NCI-H2171 (cell line): Measurements from ENCODE around the gene AMER3.

Experiments used
- DNase-seq: peaks from one replicate; lab custom pipeline; 2025; lab: John Stamatoyannopoulos, UW

Gene AMER3

GRCh38 chr2:130778781-130779180 is 23.4 kb downstream of the AMER3 start:
- DNase-seq: no peak

- no peak for DNase-seq
Observed at GRCh38 chr2:130785466-130786055, 30.2 kb downstream of the AMER3 start.

- no peak for DNase-seq
Observed at GRCh38 chr2:130786076-130786475, 30.7 kb downstream of the AMER3 start.

- no peak for DNase-seq
Observed at GRCh38 chr2:130787841-130788240, 32.5 kb downstream of the AMER3 start.

GRCh38 chr2:130790312-130790711 is 35.0 kb downstream of the AMER3 start:
- DNase-seq: no peak

GRCh38 chr2:130790804-130791616 is 35.7 kb downstream of the AMER3 start:
- DNase-seq: no peak

GRCh38 chr2:130791617-130791939 is 36.2 kb downstream of the AMER3 start:
- DNase-seq: no peak

GRCh38 chr2:130795431-130795830 is 40.1 kb downstream of the AMER3 start:
- DNase-seq: no peak

GRCh38 chr2:130796290-130796689 is 41.0 kb downstream of the AMER3 start:
- DNase-seq: no peak

GRCh38 chr2:130797493-130798435 is 42.4 kb downstream of the AMER3 start:
- peak; percentile 88 for DNase-seq

GRCh38 chr2:130798472-130799218 is 43.3 kb downstream of the AMER3 start:
- peak; percentile 53 for DNase-seq

GRCh38 chr2:130799295-130799694 is 44.0 kb downstream of the AMER3 start:
- DNase-seq: no peak

- DNase-seq: no peak
Observed at GRCh38 chr2:130805613-130806012, 50.3 kb downstream of the AMER3 start.

- DNase-seq: peak; percentile 10
Observed at GRCh38 chr2:130806370-130806769, 51.0 kb downstream of the AMER3 start.

- peak; percentile 36 for DNase-seq
Observed at GRCh38 chr2:130807659-130808385, 52.5 kb downstream of the AMER3 start.

GRCh38 chr2:130808482-130809268 is 53.3 kb downstream of the AMER3 start:
- DNase-seq: peak; percentile 4

GRCh38 chr2:130810490-130810889 is 55.1 kb downstream of the AMER3 start:
- no peak for DNase-seq

GRCh38 chr2:130813722-130814121 is 58.4 kb downstream of the AMER3 start:
- DNase-seq: no peak

- no peak for DNase-seq
Observed at GRCh38 chr2:130814931-130815680, 59.8 kb downstream of the AMER3 start.
